Activated naive CD4-positive, alpha-beta T cell treated with anti-CD3 and anti-CD28 coated beads, Interleukin-2, amount 50 U/mL, for 16 hours (primary cell): ENCODE results near the gene PLPP2.

Experiments used
- DNase-seq: peaks from one replicate; pipeline ENCODE4 v3.0.0-alpha.2; 2020

PLPP2 gene

GRCh38 chr19:291006-291521 is at the start of gene PLPP2:
TSS of gene PLPP2 (minus strand) at chr19:291403. CDS start at chr19:291336, 67 bp downstream.
- no peak for DNase-seq

GRCh38 chr19:340620-341385 is 49.6 kb upstream of the PLPP2 start:
- no peak for DNase-seq

GRCh38 chr19:339262-339887 is 48.2 kb upstream of the PLPP2 start:
- DNase-seq: no peak

- no peak for DNase-seq
Measured at GRCh38 chr19:338421-338820, 47.2 kb upstream of the PLPP2 start.

GRCh38 chr19:336067-336614 is 44.9 kb upstream of the PLPP2 start:
- no peak for DNase-seq

GRCh38 chr19:335486-336066 is 44.4 kb upstream of the PLPP2 start:
- no peak for DNase-seq

GRCh38 chr19:335072-335471 is 43.9 kb upstream of the PLPP2 start:
- DNase-seq: no peak

- no peak for DNase-seq
Measured at GRCh38 chr19:334296-335071, 43.3 kb upstream of the PLPP2 start.

GRCh38 chr19:330503-330902 is 39.3 kb upstream of the PLPP2 start:
- DNase-seq: no peak

- no peak for DNase-seq
Measured at GRCh38 chr19:329876-330275, 38.7 kb upstream of the PLPP2 start.

GRCh38 chr19:328025-328505 is 36.9 kb upstream of the PLPP2 start:
- no peak for DNase-seq

- DNase-seq: no peak
Measured at GRCh38 chr19:327291-328024, 36.3 kb upstream of the PLPP2 start.

GRCh38 chr19:326871-327270 is 35.7 kb upstream of the PLPP2 start:
- no peak for DNase-seq

- DNase-seq: no peak
Measured at GRCh38 chr19:325937-326565, 34.8 kb upstream of the PLPP2 start.

- no peak for DNase-seq
Measured at GRCh38 chr19:325173-325936, 34.2 kb upstream of the PLPP2 start.

- no peak for DNase-seq
Measured at GRCh38 chr19:324716-325115, 33.5 kb upstream of the PLPP2 start.

GRCh38 chr19:322616-323015 is 31.4 kb upstream of the PLPP2 start:
- DNase-seq: no peak

GRCh38 chr19:318509-318774 is 27.2 kb upstream of the PLPP2 start:
- no peak for DNase-seq

- DNase-seq: no peak
Measured at GRCh38 chr19:317710-318508, 26.7 kb upstream of the PLPP2 start.

GRCh38 chr19:315811-316210 is 24.6 kb upstream of the PLPP2 start:
- DNase-seq: no peak
